ENCODE measurements around the gene HIPK1. TPM values are rescaled to one million over a fixed set of nuclear protein-coding genes. Genes with fewer than 3 reads are reported as not detected.
"Not testable (repeated sequence)": the region's sequence is repeated elsewhere in the genome, so short reads cannot be mapped to it uniquely, and the experiment has no call there.

HIPK1 gene
- total RNA-seq, 1 experiment from 2014 or later, result 52.2 TPM

GRCh38 chr1:114011796-114012195 is 82.7 kb downstream of the HIPK1 start:
- TF ChIP-seq, protein P1, sequence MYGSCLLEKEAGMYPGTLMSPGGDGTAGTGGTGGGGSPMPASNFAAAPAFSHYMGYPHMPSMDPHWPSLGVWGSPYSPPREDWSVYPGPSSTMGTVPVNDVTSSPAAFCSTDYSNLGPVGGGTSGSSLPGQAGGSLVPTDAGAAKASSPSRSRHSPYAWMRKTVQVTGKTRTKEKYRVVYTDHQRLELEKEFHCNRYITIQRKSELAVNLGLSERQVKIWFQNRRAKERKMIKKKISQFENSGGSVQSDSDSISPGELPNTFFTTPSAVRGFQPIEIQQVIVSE (CRISPR knock-in tag; IDR thresholded peaks at IDR 0.05; ENCODE audit: borderline replicate concordance), result no peak
- TF ChIP-seq, protein P2, sequence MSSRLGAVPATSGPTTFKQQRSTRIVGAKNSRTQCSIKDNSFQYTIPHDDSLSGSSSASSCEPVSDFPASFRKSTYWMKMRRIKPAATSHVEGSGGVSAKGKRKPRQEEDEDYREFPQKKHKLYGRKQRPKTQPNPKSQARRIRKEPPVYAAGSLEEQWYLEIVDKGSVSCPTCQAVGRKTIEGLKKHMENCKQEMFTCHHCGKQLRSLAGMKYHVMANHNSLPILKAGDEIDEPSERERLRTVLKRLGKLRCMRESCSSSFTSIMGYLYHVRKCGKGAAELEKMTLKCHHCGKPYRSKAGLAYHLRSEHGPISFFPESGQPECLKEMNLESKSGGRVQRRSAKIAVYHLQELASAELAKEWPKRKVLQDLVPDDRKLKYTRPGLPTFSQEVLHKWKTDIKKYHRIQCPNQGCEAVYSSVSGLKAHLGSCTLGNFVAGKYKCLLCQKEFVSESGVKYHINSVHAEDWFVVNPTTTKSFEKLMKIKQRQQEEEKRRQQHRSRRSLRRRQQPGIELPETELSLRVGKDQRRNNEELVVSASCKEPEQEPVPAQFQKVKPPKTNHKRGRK (CRISPR knock-in tag; IDR thresholded peaks at IDR 0.05; ENCODE audit: borderline replicate concordance), result no peak
- TF ChIP-seq ATF1 (CRISPR knock-in tag; IDR thresholded peaks at IDR 0.05) (no peak), IRF2 (CRISPR knock-in tag; IDR thresholded peaks at IDR 0.05; ENCODE audit: borderline replicate concordance, low read depth) (no peak), FOXK1 (CRISPR knock-in tag; IDR thresholded peaks at IDR 0.05) (no peak), HMGA2 (CRISPR knock-in tag; IDR thresholded peaks at IDR 0.05) (no peak), RORB (CRISPR knock-in tag; IDR thresholded peaks at IDR 0.05) (no peak), HMGXB4 (CRISPR knock-in tag; IDR thresholded peaks at IDR 0.05) (no peak), FOXP1 (CRISPR knock-in tag; IDR thresholded peaks at IDR 0.05; ENCODE audit: borderline replicate concordance) (no peak), ZNF138 (CRISPR knock-in tag; conservative IDR thresholded peaks at IDR 0.05) (no peak)
- TF ChIP-seq, protein P3, sequence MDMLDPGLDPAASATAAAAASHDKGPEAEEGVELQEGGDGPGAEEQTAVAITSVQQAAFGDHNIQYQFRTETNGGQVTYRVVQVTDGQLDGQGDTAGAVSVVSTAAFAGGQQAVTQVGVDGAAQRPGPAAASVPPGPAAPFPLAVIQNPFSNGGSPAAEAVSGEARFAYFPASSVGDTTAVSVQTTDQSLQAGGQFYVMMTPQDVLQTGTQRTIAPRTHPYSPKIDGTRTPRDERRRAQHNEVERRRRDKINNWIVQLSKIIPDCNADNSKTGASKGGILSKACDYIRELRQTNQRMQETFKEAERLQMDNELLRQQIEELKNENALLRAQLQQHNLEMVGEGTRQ (CRISPR knock-in tag; IDR thresholded peaks at IDR 0.05), result no peak
- Mint-ChIP-seq H3K27ac (no peak overlapping the region), H3K9me3 (peaks cover 7% of the 10 kb centered on the region), H3K4me1 (peaks cover 28% of the 10 kb centered on the region), H3K4me3 (no peak overlapping the region), H3K36me3 (peaks cover 3% of the 10 kb centered on the region; the same call in 1 of the 2 replicates), H3K27me3 (ENCODE audit: low read depth) (peaks cover under 1% of the 10 kb centered on the region)
- ATAC-seq (no peak), DNase-seq (ENCODE audit: low spot score) (no peak)
- ChIA-PET CTCF (interaction anchor here (0.6 to 1.8 kb wide), 2 partner anchors 9 to 17 kb away, joined by 4 to 6 read pairs; no protein-coding TSS in a partner anchor), POLR2A (no interaction called here)

DNA sequence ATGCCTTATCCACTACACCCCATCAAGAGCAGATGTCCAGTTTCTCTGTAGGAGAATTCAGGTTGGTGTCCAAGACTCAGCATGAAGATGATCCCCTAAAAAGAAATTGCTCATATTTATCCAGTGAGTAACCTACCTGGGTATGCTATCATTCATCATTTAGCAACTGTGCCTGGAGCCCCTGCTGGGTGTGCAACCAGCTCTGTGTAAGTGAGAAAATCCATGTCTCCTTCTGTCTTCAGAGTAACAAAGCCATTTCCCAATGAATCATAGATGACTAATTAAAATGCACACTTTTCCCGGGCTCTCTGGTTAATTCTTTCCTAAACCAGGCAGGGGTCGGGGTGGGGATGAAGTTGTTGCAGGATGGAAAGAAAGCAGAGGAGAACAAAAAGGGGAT is 86.0 kb downstream of the HIPK1 start:
- Mint-ChIP-seq H3K27me3 (ENCODE audit: low read depth) (no peaks in the 10 kb centered on the region; the same call in 1 of the 2 replicates), H3K4me3 (no peak overlapping the region), H3K4me1 (peaks cover 8% of the 10 kb centered on the region), H3K9me3 (peaks cover 21% of the 10 kb centered on the region), H3K36me3 (peaks cover 28% of the 10 kb centered on the region), H3K27ac (0 out of 2 replicates have a peak overlapping the region, but pooled peaks have one; percentile 22)
- CTCF ChIA-PET, result no interaction called here
- ATAC-seq (no peak), DNase-seq (ENCODE audit: low spot score) (no peak)
- TF ChIP-seq CREB1 (CRISPR knock-in tag; IDR thresholded peaks at IDR 0.05) (no peak), RORB (CRISPR knock-in tag; IDR thresholded peaks at IDR 0.05) (no peak), KAT7 (CRISPR knock-in tag; IDR thresholded peaks at IDR 0.05; ENCODE audit: borderline replicate concordance) (no peak)
- POLR2A ChIA-PET, result no interaction called here

DNA sequence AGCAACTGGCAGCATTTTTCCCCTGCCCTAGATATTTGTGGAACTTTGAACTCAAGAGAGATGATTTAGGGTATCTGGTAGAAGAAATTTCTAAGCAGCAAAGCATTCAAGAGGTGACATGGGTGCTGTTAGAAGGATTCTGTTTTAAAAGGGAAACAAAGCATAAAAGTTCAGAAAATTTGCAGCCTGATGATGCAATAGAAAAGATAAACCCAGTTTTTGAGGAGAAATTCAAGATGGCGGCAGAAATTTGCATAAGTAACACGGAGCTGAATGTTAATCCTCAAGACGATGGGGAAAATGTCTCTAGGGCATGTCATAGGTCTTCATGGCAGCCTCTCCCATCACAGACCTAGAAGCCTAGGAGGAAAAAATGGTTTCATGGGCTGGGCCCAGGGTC is 90.6 kb downstream of the HIPK1 start:
- POLR2A ChIA-PET, ATAC-seq: not testable (repeated sequence)
- peaks cover 38% of the 10 kb centered on the region for H3K4me1 Mint-ChIP-seq

DNA sequence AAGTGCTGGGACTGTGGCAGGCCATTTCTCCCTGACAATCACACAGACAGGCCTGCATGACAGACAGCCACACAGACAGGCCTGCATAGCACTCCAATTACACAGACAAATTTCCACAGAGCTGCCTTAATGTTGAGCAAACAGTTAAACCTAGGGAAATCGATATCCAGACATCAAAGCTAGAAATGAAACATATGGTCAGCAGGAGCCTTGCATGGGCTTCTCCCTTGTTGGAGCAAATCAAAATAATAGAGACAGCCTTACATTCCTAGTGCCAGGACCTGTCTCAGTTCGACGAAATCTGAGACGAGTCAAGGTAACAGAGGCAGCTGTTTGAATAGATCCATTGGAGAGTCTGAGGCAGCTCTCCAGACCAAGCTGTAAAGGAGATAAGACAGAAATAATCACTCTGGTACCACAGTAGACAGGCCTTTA is 92.6 kb downstream of the HIPK1 start:
- ChIA-PET CTCF (interaction anchor here (1.5 kb wide), 1 partner anchor 12 kb away, joined by 3 read pairs; no protein-coding TSS in a partner anchor), POLR2A (no interaction called here)
- Mint-ChIP-seq H3K36me3 (peaks cover 37% of the 10 kb centered on the region), H3K4me1 (peaks cover 50% of the 10 kb centered on the region), H3K27me3 (ENCODE audit: low read depth) (no peaks in the 10 kb centered on the region), H3K4me3 (no peak overlapping the region), H3K9me3 (peaks cover 16% of the 10 kb centered on the region), H3K27ac (peak overlapping the region; percentile 70)
- DNase-seq (ENCODE audit: low spot score), result no peak
- no peak for ATAC-seq
- TF ChIP-seq, protein P4, sequence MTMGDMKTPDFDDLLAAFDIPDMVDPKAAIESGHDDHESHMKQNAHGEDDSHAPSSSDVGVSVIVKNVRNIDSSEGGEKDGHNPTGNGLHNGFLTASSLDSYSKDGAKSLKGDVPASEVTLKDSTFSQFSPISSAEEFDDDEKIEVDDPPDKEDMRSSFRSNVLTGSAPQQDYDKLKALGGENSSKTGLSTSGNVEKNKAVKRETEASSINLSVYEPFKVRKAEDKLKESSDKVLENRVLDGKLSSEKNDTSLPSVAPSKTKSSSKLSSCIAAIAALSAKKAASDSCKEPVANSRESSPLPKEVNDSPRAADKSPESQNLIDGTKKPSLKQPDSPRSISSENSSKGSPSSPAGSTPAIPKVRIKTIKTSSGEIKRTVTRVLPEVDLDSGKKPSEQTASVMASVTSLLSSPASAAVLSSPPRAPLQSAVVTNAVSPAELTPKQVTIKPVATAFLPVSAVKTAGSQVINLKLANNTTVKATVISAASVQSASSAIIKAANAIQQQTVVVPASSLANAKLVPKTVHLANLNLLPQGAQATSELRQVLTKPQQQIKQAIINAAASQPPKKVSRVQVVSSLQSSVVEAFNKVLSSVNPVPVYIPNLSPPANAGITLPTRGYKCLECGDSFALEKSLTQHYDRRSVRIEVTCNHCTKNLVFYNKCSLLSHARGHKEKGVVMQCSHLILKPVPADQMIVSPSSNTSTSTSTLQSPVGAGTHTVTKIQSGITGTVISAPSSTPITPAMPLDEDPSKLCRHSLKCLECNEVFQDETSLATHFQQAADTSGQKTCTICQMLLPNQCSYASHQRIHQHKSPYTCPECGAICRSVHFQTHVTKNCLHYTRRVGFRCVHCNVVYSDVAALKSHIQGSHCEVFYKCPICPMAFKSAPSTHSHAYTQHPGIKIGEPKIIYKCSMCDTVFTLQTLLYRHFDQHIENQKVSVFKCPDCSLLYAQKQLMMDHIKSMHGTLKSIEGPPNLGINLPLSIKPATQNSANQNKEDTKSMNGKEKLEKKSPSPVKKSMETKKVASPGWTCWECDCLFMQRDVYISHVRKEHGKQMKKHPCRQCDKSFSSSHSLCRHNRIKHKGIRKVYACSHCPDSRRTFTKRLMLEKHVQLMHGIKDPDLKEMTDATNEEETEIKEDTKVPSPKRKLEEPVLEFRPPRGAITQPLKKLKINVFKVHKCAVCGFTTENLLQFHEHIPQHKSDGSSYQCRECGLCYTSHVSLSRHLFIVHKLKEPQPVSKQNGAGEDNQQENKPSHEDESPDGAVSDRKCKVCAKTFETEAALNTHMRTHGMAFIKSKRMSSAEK (CRISPR knock-in tag; IDR thresholded peaks at IDR 0.05; ENCODE audit: borderline replicate concordance), result no peak
- no peak for TF ChIP-seq MYBL2 (CRISPR knock-in tag; IDR thresholded peaks at IDR 0.05)
- TF ChIP-seq NFYB (CRISPR knock-in tag; conservative IDR thresholded peaks at IDR 0.05; ENCODE audit: low read depth), result no peak
- TF ChIP-seq, protein P5, sequence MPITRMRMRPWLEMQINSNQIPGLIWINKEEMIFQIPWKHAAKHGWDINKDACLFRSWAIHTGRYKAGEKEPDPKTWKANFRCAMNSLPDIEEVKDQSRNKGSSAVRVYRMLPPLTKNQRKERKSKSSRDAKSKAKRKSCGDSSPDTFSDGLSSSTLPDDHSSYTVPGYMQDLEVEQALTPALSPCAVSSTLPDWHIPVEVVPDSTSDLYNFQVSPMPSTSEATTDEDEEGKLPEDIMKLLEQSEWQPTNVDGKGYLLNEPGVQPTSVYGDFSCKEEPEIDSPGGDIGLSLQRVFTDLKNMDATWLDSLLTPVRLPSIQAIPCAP (CRISPR knock-in tag; IDR thresholded peaks at IDR 0.05), result no peak
- TF ChIP-seq ZNF219 (CRISPR knock-in tag; IDR thresholded peaks at IDR 0.05; ENCODE audit: borderline replicate concordance), result no peak
- no peak for TF ChIP-seq TEAD1 (CRISPR knock-in tag; IDR thresholded peaks at IDR 0.05)

More for the DNA sequence above, 90.6 kb downstream of the HIPK1 start:
- H3K27me3 Mint-ChIP-seq (ENCODE audit: low read depth); H3K27ac Mint-ChIP-seq; H3K4me3 Mint-ChIP-seq; DNase-seq (ENCODE audit: low spot score): not testable (repeated sequence)
- CTCF ChIA-PET, result interaction anchor here (0.9 to 1.2 kb wide), 3 partner anchors 17 to 262 kb away, joined by 3 to 4 read pairs (median 3); no protein-coding TSS in a partner anchor
- peaks cover 16% of the 10 kb centered on the region for H3K9me3 Mint-ChIP-seq
- peaks cover 40% of the 10 kb centered on the region for H3K36me3 Mint-ChIP-seq

Measured in WTC11 (cell line).